ENCODE data around the gene NLGN4X. TPM values are rescaled to one million over a fixed set of nuclear protein-coding genes. Genes with fewer than 3 reads are reported as not detected.

Gene NLGN4X
- total RNA-seq, 4 donors from 2014 or later, result 6.2 to 42.5 (median 11.8) TPM

- no peak overlapping the region for H3K4me3 ChIP-seq
- TF ChIP-seq, protein P1, sequence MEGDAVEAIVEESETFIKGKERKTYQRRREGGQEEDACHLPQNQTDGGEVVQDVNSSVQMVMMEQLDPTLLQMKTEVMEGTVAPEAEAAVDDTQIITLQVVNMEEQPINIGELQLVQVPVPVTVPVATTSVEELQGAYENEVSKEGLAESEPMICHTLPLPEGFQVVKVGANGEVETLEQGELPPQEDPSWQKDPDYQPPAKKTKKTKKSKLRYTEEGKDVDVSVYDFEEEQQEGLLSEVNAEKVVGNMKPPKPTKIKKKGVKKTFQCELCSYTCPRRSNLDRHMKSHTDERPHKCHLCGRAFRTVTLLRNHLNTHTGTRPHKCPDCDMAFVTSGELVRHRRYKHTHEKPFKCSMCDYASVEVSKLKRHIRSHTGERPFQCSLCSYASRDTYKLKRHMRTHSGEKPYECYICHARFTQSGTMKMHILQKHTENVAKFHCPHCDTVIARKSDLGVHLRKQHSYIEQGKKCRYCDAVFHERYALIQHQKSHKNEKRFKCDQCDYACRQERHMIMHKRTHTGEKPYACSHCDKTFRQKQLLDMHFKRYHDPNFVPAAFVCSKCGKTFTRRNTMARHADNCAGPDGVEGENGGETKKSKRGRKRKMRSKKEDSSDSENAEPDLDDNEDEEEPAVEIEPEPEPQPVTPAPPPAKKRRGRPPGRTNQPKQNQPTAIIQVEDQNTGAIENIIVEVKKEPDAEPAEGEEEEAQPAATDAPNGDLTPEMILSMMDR (IDR thresholded peaks at IDR 0.05), result no peak
- no peak for TF ChIP-seq POLR2A (IDR thresholded peaks at IDR 0.05)
- DNase-seq, result no peak
Observed at GRCh38 chrX:6074532-6074931, 154.1 kb downstream of the NLGN4X start.

GRCh38 chrX:6071731-6072130 lies 156.9 kb downstream of the NLGN4X start:
- no peak overlapping the region for H3K27ac ChIP-seq
- no peak for DNase-seq
- H3K9me3 ChIP-seq, result no peaks in the 10 kb centered on the region
- no peak overlapping the region for H3K4me3 ChIP-seq
- no peaks in the 10 kb centered on the region for H3K36me3 ChIP-seq
- H3K4me1 ChIP-seq, result no peaks in the 10 kb centered on the region
- intact Hi-C loops (cut with DNase I; ENCODE audit: low total_unique reads), result no loop called here
- TF ChIP-seq POLR2A (IDR thresholded peaks at IDR 0.05), result no peak
- TF ChIP-seq, protein P1 (IDR thresholded peaks at IDR 0.05), result no peak
- H3K27me3 ChIP-seq, result no peaks in the 10 kb centered on the region

More at GRCh38 chrX:6074532-6074931, 154.1 kb downstream of the NLGN4X start:
- Histone ChIP-seq H3K4me1 (no peaks in the 10 kb centered on the region), H3K36me3 (no peaks in the 10 kb centered on the region), H3K27me3 (no peaks in the 10 kb centered on the region), H3K27ac (no peak overlapping the region), H3K9me3 (no peaks in the 10 kb centered on the region)
- intact Hi-C loops (cut with DNase I; ENCODE audit: low total_unique reads), result no loop called here

DNA sequence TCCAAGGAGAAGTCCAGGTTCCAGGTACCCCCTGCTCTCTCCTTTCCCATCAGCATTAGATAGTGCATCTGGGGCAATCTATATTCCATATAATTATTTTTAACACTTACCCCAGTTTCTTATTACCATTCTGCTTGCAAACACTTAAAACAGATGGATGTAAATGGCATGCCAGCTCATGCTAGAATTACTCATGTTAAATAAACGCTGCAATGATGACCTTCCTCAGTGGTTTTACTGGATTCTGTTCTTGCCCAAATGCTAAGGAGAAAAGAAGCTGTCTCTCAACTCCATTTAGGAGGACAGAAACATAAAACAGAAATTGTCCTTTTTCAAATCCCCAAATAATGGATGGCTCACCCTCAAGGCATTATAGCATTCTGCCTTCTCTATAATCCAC lies 161.1 kb downstream of the NLGN4X start:
- intact Hi-C loops (cut with DNase I; ENCODE audit: low total_unique reads), result no loop called here
- no peaks in the 10 kb centered on the region for H3K36me3 ChIP-seq
- no peaks in the 10 kb centered on the region for H3K27me3 ChIP-seq
- no peaks in the 10 kb centered on the region for H3K9me3 ChIP-seq
- H3K27ac ChIP-seq, result no peak overlapping the region
- H3K4me1 ChIP-seq, result no peaks in the 10 kb centered on the region
- no peak for TF ChIP-seq POLR2A (IDR thresholded peaks at IDR 0.05)
- TF ChIP-seq, protein P1 (IDR thresholded peaks at IDR 0.05), result no peak
- no peak overlapping the region for H3K4me3 ChIP-seq
- no peak for DNase-seq

DNA sequence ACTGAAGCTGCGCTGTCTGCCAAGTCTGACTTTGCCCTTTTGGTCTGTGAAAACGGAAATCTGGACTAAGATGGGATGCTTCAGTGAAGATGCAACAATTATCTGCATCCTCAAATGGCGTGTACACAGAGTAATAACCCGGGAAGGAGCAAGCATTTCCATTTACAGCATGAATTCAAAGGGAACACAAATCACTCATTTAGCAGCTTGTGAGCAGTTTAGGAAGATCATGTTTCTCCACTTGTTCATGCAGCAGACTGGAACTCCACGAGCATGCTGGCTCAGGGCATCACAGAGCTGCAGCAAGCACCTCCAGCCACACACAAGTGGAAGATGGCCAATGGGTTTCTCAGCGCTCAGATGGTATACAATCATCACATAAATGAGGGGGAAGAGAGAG lies 175.5 kb downstream of the NLGN4X start:
- no peak overlapping the region for H3K27ac ChIP-seq
- no peaks in the 10 kb centered on the region for H3K27me3 ChIP-seq
- TF ChIP-seq, protein P1 (IDR thresholded peaks at IDR 0.05), result no peak
- no peak for TF ChIP-seq POLR2A (IDR thresholded peaks at IDR 0.05)
- DNase-seq, result no peak
- H3K36me3 ChIP-seq, result no peaks in the 10 kb centered on the region
- no peaks in the 10 kb centered on the region for H3K4me1 ChIP-seq
- intact Hi-C loops (cut with DNase I; ENCODE audit: low total_unique reads), result no loop called here
- no peaks in the 10 kb centered on the region for H3K9me3 ChIP-seq
- no peak overlapping the region for H3K4me3 ChIP-seq

GRCh38 chrX:6052111-6052745 lies 176.4 kb downstream of the NLGN4X start:
- Histone ChIP-seq H3K36me3 (no peaks in the 10 kb centered on the region), H3K4me3 (no peak overlapping the region), H3K9me3 (no peaks in the 10 kb centered on the region), H3K27ac (no peak overlapping the region), H3K27me3 (no peaks in the 10 kb centered on the region), H3K4me1 (no peaks in the 10 kb centered on the region)
- intact Hi-C loops (cut with DNase I; ENCODE audit: low total_unique reads), result no loop called here
- DNase-seq, result no peak
- TF ChIP-seq, protein P1 (IDR thresholded peaks at IDR 0.05), result no peak
- no peak for TF ChIP-seq POLR2A (IDR thresholded peaks at IDR 0.05)

Measured in uterus (tissue), 4 donors.